B cell (primary cell): ENCODE results near the gene PISD. TPM values are rescaled to one million over a fixed set of nuclear protein-coding genes. Genes with fewer than 3 reads are reported as not detected.

Experiments
- ATAC-seq: fragments of 200-7000 bp; cut with Tn5 transposase; one replicate; pipeline ENCODE4 v1.10.0; 2021; ENCODE audit warnings: low read depth, mild to moderate bottlenecking, moderate number of reproducible peaks, moderate library complexity
- CTCF ChIA-PET: fragments of 350-600 bp; sonication (Branson Sonifier 250); formaldehyde crosslinking; loops from one replicate; lab custom pipeline; 2021; ENCODE audit warnings: antibody characterized with exemption, inconsistent platforms; lab: Charles Lee
- POLR2A ChIA-PET: fragments of 350-600 bp; sonication (Branson Sonifier 250); formaldehyde crosslinking; loops from one replicate; lab custom pipeline; 2021; ENCODE audit warnings: antibody characterized with exemption; lab: Charles Lee
- DNase-seq: peaks from one replicate; pipeline ENCODE4 v3.0.0; 2013
- H2AFZ ChIP-seq: 2 replicates; pipeline ENCODE4 v1.6.1; 2012; ENCODE audit warnings: mild to moderate bottlenecking, low read depth, low read length; ENCODE audit not compliant: insufficient read depth, poor library complexity, severe bottlenecking
- H3K27ac ChIP-seq, 2 donors: 1 replicate in 1 of 2; 2 replicates in 1 of 2; pipeline ENCODE4 v1.5.1; 2012 to 2013; ENCODE audit warnings: low read length in 2 of 2, mild to moderate bottlenecking in 2 of 2, moderate library complexity in 1 of 2
- H3K27me3 ChIP-seq, 4 experiments: fragments of 200-600 bp in 1 of 4; sonication (generic) in 1 of 4; replicated peaks in 1 of 4; 1 replicate in 2 of 4; 2 replicates in 2 of 4; pipeline versions ENCODE4 v1.6.1 to v1.7.0; 2013 to 2016; ENCODE audit warnings: low read length in 3 of 4, mild to moderate bottlenecking in 2 of 4, mixed read lengths in 1 of 4, moderate library complexity in 1 of 4; ENCODE audit not compliant: insufficient read depth in 4 of 4, control insufficient read depth in 3 of 4; ENCODE audit errors: control extremely low read depth in 1 of 4
- H3K36me3 ChIP-seq, 2 experiments: replicated peaks in 1 of 2; 1 replicate in 1 of 2; 2 replicates in 1 of 2; pipeline versions ENCODE4 v1.6.1 to v1.7.1; 2013; ENCODE audit warnings: low read length in 1 of 2; ENCODE audit not compliant: insufficient read depth in 2 of 2, control insufficient read depth in 1 of 2; ENCODE audit errors: control extremely low read depth in 1 of 2, extremely low read depth in 1 of 2
- H3K4me1 ChIP-seq, 2 donors: fragments of 200-600 bp in 1 of 2; sonication (generic) in 1 of 2; 1 replicate in 1 of 2; 2 replicates in 1 of 2; pipeline versions ENCODE4 v1.5.1 to v1.6.1; 2013 to 2017; ENCODE audit warnings: low read length in 2 of 2; ENCODE audit not compliant: control insufficient read depth in 2 of 2, insufficient read depth in 2 of 2
- H3K4me2 ChIP-seq: replicated peaks from 2 replicates; pipeline ENCODE3; 2012; ENCODE audit warnings: mild to moderate bottlenecking, low read depth, low read length; ENCODE audit not compliant: poor library complexity, severe bottlenecking
- H3K4me3 ChIP-seq, 5 experiments: fragments of 200-600 bp in 1 of 5; sonication (generic) in 1 of 5; 1 replicate in 3 of 5; 2 replicates in 2 of 5; pipeline versions ENCODE4 v1.5.1 to v1.7.0; 2011 to 2016; ENCODE audit warnings: low read length in 4 of 5, mild to moderate bottlenecking in 4 of 5, low read depth in 2 of 5, control low read depth in 1 of 5, moderate library complexity in 1 of 5; ENCODE audit not compliant: insufficient read depth in 1 of 5; ENCODE audit errors: control extremely low read depth in 1 of 5, extremely low read depth in 1 of 5
- H3K79me2 ChIP-seq: fragments of 200-600 bp; sonication (generic); one replicate; pipeline ENCODE4 v1.6.0; 2016; ENCODE audit warnings: low read length; ENCODE audit not compliant: control insufficient read depth, insufficient read depth
- H3K9ac ChIP-seq: fragments of 200-600 bp; sonication (generic); 2 replicates; pipeline ENCODE4 v1.6.1; 2017; ENCODE audit warnings: mild to moderate bottlenecking, low read length, moderate library complexity
- H3K9me3 ChIP-seq, 3 donors: one replicate each; pipeline versions ENCODE4 v1.6.1 to v1.7.1; 2013; ENCODE audit warnings: low read length in 2 of 3; ENCODE audit not compliant: control insufficient read depth in 2 of 3, insufficient read depth in 1 of 3; ENCODE audit errors: control extremely low read depth in 1 of 3
- H4K20me1 ChIP-seq: 2 replicates; pipeline ENCODE4 v1.6.0; 2012; ENCODE audit warnings: mild to moderate bottlenecking, low read length; ENCODE audit not compliant: insufficient read depth, control insufficient read depth, poor library complexity, severe bottlenecking
- H3K27ac Mint-ChIP-seq: one replicate; pipeline ENCODE4 v1.8.0; 2021; ENCODE audit warnings: mixed read lengths
- H3K27me3 Mint-ChIP-seq: one replicate; pipeline ENCODE4 v1.8.0; 2021; ENCODE audit warnings: mixed read lengths
- H3K4me1 Mint-ChIP-seq: one replicate; pipeline ENCODE4 v1.8.0; 2021; ENCODE audit warnings: mixed read lengths
- H3K4me3 Mint-ChIP-seq: one replicate; pipeline ENCODE4 v1.8.0; 2021; ENCODE audit warnings: mixed read lengths
- H3K9me3 Mint-ChIP-seq: one replicate; pipeline ENCODE4 v1.8.0; 2022; ENCODE audit warnings: mixed read lengths; ENCODE audit not compliant: insufficient read depth
- CTCF ChIP-seq: fragments of 200-600 bp; IDR thresholded peaks from one replicate; pipeline ENCODE4 v1.8.0; 2022; ENCODE audit warnings: antibody characterized with exemption, mild to moderate bottlenecking
- EZH2 ChIP-seq: IDR thresholded peaks from 2 replicates; pipeline ENCODE4 v1.6.1; 2012; ENCODE audit warnings: borderline replicate concordance, low read depth, mild to moderate bottlenecking, moderate library complexity, low read length; ENCODE audit not compliant: insufficient read depth, poor library complexity, severe bottlenecking
- WGBS: methylation state at CpG from one replicate; pipeline ENCODE4 v1.1.5; 2013; ENCODE audit warnings: missing lambda C conversion rate; ENCODE audit not compliant: insufficient coverage; 5-methylcytosine and 5-hydroxymethylcytosine counted together
- intact Hi-C: fragments of 100-400 bp; cut with micrococcal nuclease; formaldehyde crosslinking; loops from one replicate; pipeline ENCODE4 v1.10.0; 2022
- polyA plus RNA-seq: library from polyadenylated mRNA; depleted of rRNA; stranded (reverse); fragments of >200 nt; gene quantifications from 2 replicates; pipeline ENCODE4 v1.2.3, GENCODE V29; 2012
- total RNA-seq, 2 donors: library from RNA; stranded (reverse); fragments of 120-200 nt in 1 of 2; gene quantifications; 1 replicate in 1 of 2; 2 replicates in 1 of 2; pipeline versions ENCODE4 v1.2.3 to v1.2.4, GENCODE V29; 2013 to 2022

The PISD gene
- total and polyA plus RNA-seq, 2 donors (not counting 1 experiment from before 2014, with no cell fraction given), result 35.6 to 52.5 TPM

GRCh38 chr22:31652088-31652487, 9.9 kb downstream of the PISD start:
- Histone ChIP-seq H3K36me3 (peaks cover 4 to 31% of the 10 kb centered on the region in 2 experiments), H3K4me2 (peak overlapping the region; percentile 15), H4K20me1 (peaks cover 27% of the 10 kb centered on the region), H2AFZ (no peak overlapping the region), H3K9ac (no peak overlapping the region), H3K4me3 (no peak overlapping the region), H3K9me3 (no peaks in the 10 kb centered on the region), H3K79me2 (peaks cover 87% of the 10 kb centered on the region), H3K4me1 (peaks cover 16 to 33% of the 10 kb centered on the region in 2 donors), H3K27ac (no peak overlapping the region), H3K27me3 (no peaks in the 10 kb centered on the region)
- Mint-ChIP-seq H3K4me1 (peaks cover 50% of the 10 kb centered on the region), H3K27ac (peak overlapping the region; percentile 50), H3K4me3 (peak overlapping the region; percentile 50), H3K9me3 (no peaks in the 10 kb centered on the region), H3K27me3 (no peaks in the 10 kb centered on the region)
- intact Hi-C loops, result no loop called here
- DNase-seq, result no peak
- 84% methylated on average over 5 of the region's 9 CpGs for WGBS
- ChIA-PET CTCF (interaction anchor here (1.0 kb wide), 1 partner anchor 9 kb away, joined by 3 read pairs; no protein-coding TSS in a partner anchor), POLR2A (no interaction called here)
- ATAC-seq, result no peak
- TF ChIP-seq CTCF (no peak), EZH2 (no peak)

DNA sequence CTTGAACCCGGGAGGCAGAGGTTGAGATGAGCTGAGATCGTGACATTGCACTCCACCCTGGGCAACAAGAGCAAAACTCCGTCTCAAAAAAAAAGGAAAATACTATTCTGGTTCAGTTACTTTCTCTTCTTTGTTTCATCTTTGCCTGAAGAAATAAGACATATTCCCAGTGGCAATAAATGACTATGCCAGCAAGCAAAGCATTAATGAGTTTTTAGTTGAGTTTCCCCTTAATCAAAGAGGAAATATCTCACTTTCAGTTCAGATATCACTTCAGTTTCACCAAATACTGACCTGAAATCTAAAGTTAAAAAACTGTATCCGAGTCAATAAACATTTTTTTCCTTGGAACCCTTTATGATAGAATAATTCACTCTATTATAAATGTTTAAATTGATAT, 10.4 kb downstream of the PISD start:
- peaks cover 16 to 33% of the 10 kb centered on the region in 2 donors for H3K4me1 ChIP-seq
- H3K27ac ChIP-seq, result no peak overlapping the region
- intact Hi-C loops, result no loop called here
- peak overlapping the region; percentile 67 for H3K27ac Mint-ChIP-seq
- H3K9me3 ChIP-seq, result no peaks in the 10 kb centered on the region
- peaks cover 87% of the 10 kb centered on the region for H3K79me2 ChIP-seq
- DNase-seq (no peak), ATAC-seq (no peak)
- CTCF ChIA-PET, result no interaction called here
- H3K9me3 Mint-ChIP-seq, result no peaks in the 10 kb centered on the region
- H3K4me3 ChIP-seq, result no peak overlapping the region
- no peaks in the 10 kb centered on the region for H3K27me3 Mint-ChIP-seq
- H3K36me3 ChIP-seq, result peaks cover 7 to 35% of the 10 kb centered on the region in 2 experiments
- no peak overlapping the region for H3K9ac ChIP-seq
- no peaks in the 10 kb centered on the region for H3K27me3 ChIP-seq
- 80% methylated on average over 1 of the region's 4 CpGs for WGBS
- H4K20me1 ChIP-seq, result peaks cover 27% of the 10 kb centered on the region
- POLR2A ChIA-PET, result no interaction called here
- TF ChIP-seq CTCF (no peak), EZH2 (no peak)
- peak overlapping the region; percentile 60 for H3K4me3 Mint-ChIP-seq
- peak overlapping the region; percentile 12 for H3K4me2 ChIP-seq
- H2AFZ ChIP-seq, result no peak overlapping the region
- peaks cover 53% of the 10 kb centered on the region for H3K4me1 Mint-ChIP-seq
